RWPE2 (cell line): ENCODE measurements around the gene IFNL2.

Source experiments
- ATAC-seq: fragments of 200-7000 bp; cut with Tn5 transposase; 3 replicates; pipeline ENCODE4 v1.9.1; 2021; ENCODE audit warnings: low read depth
- DNase-seq: peaks from one replicate; pipeline ENCODE4 v3.0.0-alpha.2; 2020; ENCODE audit warnings: low spot score
- H3K27ac ChIP-seq: fragments of 450-650 bp; 2 replicates; pipeline ENCODE4 v1.5.1; 2017; ENCODE audit warnings: mild to moderate bottlenecking; ENCODE audit not compliant: poor library complexity, severe bottlenecking
- H3K27me3 ChIP-seq: fragments of 250-450 bp; sonication (Bioruptor Pico); 2 replicates; pipeline ENCODE4 v1.5.1; 2021; ENCODE audit warnings: mild to moderate bottlenecking, moderate library complexity; ENCODE audit not compliant: insufficient read depth, poor library complexity, severe bottlenecking
- H3K36me3 ChIP-seq: fragments of 250-450 bp; sonication (Bioruptor Pico); 2 replicates; pipeline ENCODE4 v1.5.1; 2020; ENCODE audit warnings: low read depth, mild to moderate bottlenecking, moderate library complexity
- H3K4me1 ChIP-seq: fragments of 250-450 bp; sonication (Bioruptor Pico); 2 replicates; pipeline ENCODE4 v1.5.1; 2021; ENCODE audit warnings: mild to moderate bottlenecking, moderate library complexity; ENCODE audit not compliant: insufficient read depth, poor library complexity, severe bottlenecking
- H3K4me3 ChIP-seq: fragments of 250-450 bp; sonication (Bioruptor Pico); 2 replicates; pipeline ENCODE4 v1.5.1; 2021; ENCODE audit warnings: mild to moderate bottlenecking, moderate library complexity; ENCODE audit not compliant: severe bottlenecking
- H3K9me3 ChIP-seq: fragments of 250-450 bp; sonication (Bioruptor Pico); 2 replicates; pipeline ENCODE4 v1.5.1; 2021; ENCODE audit warnings: mild to moderate bottlenecking, moderate library complexity; ENCODE audit not compliant: severe bottlenecking
- TF ChIP-seq, protein P1 (sequence below): fragments of 450-650 bp; IDR thresholded peaks from one replicate; pipeline ENCODE4 v1.5.1; 2017; ENCODE audit warnings: mild to moderate bottlenecking, moderate library complexity; ENCODE audit not compliant: poor library complexity, severe bottlenecking

IFNL2 gene

DNA sequence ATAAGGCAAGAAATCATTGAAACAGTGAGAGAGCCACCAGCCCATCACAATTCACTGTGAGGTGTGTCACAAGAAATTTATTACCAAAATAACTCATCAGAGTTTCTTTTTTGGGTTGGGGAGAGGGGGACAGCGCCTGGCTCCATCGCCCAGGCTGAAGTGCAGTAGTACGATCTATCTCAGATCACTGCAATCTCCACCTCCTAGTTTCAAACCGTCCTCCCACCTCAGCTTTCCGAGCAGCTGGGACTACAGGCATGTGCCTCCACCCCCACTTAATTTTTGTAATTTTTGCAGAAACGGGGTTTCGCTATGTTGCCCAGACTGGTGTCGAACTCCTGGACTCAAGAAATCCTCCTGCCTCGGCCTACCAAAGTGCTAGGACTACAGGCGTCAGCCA is 31.6 kb downstream of the IFNL2 start:
- no peak for ATAC-seq
- no peak for DNase-seq
- Histone ChIP-seq H3K4me3 (no peak overlapping the region), H3K9me3 (no peaks in the 10 kb centered on the region), H3K36me3 (no peaks in the 10 kb centered on the region), H3K27me3 (no peaks in the 10 kb centered on the region), H3K4me1 (no peaks in the 10 kb centered on the region), H3K27ac (no peak overlapping the region)
- TF ChIP-seq, protein P1, sequence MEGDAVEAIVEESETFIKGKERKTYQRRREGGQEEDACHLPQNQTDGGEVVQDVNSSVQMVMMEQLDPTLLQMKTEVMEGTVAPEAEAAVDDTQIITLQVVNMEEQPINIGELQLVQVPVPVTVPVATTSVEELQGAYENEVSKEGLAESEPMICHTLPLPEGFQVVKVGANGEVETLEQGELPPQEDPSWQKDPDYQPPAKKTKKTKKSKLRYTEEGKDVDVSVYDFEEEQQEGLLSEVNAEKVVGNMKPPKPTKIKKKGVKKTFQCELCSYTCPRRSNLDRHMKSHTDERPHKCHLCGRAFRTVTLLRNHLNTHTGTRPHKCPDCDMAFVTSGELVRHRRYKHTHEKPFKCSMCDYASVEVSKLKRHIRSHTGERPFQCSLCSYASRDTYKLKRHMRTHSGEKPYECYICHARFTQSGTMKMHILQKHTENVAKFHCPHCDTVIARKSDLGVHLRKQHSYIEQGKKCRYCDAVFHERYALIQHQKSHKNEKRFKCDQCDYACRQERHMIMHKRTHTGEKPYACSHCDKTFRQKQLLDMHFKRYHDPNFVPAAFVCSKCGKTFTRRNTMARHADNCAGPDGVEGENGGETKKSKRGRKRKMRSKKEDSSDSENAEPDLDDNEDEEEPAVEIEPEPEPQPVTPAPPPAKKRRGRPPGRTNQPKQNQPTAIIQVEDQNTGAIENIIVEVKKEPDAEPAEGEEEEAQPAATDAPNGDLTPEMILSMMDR: no peak

DNA sequence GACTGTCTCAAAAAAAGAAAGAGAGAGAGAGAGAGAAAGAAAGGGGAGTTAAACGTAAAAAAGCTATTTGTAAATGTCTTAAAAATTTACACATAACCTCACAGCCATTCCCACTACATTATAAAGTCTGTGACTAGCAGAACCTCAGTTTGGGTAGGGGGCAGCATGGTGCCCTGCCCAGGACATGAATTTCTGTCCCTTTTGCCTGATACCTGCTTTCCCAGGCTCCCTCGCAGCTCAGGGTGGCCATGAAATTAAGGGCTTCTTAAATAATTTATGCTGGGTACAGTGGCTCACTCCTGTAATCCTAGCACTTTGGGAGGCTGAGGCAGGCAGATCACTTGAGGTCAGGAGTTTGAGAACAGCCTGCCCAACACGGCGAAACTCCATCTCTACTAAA is 32.8 kb downstream of the IFNL2 start:
- Histone ChIP-seq H3K9me3 (no peaks in the 10 kb centered on the region), H3K4me3 (no peak overlapping the region), H3K4me1 (no peaks in the 10 kb centered on the region), H3K27ac (no peak overlapping the region), H3K36me3 (no peaks in the 10 kb centered on the region), H3K27me3 (no peaks in the 10 kb centered on the region)
- no peak for ATAC-seq
- TF ChIP-seq, protein P1: no peak
- no peak for DNase-seq

DNA sequence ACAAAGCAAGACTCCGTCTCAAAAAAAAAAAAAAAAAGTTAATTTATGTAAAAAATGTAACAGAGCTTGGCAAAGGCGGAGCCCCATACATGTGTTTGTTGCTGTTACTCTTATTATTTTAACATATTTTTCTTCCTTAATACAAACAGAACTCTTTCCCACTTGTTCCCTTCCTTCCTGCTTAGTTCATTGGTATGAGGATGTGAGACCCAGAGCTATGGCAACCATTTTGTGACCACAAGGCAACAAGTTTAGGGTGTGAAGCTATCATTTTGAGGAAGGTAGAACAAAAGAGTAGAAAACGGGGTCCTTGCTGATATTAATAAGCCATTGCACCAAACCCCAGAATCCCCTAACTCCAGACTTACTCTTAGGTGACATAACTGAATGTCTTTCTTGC is 33.4 kb downstream of the IFNL2 start:
- Histone ChIP-seq H3K4me3 (no peak overlapping the region), H3K9me3 (no peaks in the 10 kb centered on the region), H3K27me3 (peaks cover 4% of the 10 kb centered on the region), H3K27ac (no peak overlapping the region), H3K36me3 (no peaks in the 10 kb centered on the region), H3K4me1 (no peaks in the 10 kb centered on the region)
- DNase-seq: no peak
- TF ChIP-seq, protein P1: no peak
- no peak for ATAC-seq

DNA sequence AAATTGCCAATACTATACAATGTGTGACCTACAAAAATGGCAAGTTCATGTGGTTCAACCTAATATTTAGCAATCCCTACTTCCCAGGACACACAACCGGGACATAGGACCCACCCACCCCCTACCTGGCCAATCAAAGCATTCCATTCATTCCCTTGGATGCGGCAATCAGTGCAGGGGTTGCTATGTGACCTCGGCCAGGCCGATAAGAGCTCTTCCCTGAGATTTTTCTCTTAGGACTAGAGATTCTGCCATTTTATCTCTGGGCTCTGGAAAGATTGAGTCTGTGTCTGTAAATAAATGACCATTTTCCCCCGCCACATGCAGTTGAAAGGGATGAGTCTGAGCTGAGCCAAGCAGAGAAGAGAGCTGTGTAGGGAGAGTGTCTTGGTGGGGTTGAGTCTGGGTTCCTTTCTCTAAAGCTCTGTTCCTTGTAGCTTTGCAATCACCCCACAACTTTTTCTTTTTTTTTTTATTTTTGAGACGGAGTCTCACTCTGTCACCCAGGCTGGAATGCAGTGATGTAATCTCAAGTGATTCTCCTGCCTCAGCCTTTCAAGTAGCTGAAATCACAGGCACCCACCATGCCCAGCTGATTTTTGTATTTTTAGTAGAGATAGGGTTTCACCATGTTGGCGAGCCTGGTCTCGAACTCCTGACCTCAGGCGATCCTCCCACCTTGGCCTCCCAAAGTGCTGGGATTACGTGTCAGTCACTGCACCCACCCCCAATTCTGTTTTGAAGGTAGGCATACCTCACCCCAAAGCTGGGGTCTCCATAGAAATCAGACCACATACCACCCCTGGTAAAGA is 35.4 kb downstream of the IFNL2 start:
- H3K4me1 ChIP-seq: no peaks in the 10 kb centered on the region
- H3K36me3 ChIP-seq: no peaks in the 10 kb centered on the region
- TF ChIP-seq, protein P1: no peak
- DNase-seq (no peak), ATAC-seq (no peak)
- H3K27ac ChIP-seq: no peak overlapping the region
- no peak overlapping the region for H3K4me3 ChIP-seq
- H3K9me3 ChIP-seq: no peaks in the 10 kb centered on the region
- peaks cover 19% of the 10 kb centered on the region for H3K27me3 ChIP-seq

DNA sequence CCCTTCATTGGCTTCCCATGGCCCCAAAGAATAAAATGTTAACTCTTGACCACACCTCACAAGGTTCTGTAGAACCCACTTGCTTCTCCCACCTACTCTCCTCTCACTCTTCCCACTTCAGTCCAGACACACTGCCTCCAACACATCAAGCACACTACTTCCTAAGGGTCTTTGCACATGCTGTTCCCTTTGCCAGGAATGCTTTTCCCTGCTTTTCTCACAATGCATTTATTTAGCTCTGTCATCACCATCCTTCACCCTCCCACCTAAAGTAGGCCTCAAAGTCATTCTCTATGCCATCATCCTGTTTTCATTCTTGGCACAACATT is 36.0 kb downstream of the IFNL2 start:
- TF ChIP-seq, protein P1: no peak
- Histone ChIP-seq H3K4me3 (no peak overlapping the region), H3K4me1 (no peaks in the 10 kb centered on the region), H3K27me3 (peaks cover 19% of the 10 kb centered on the region), H3K9me3 (no peaks in the 10 kb centered on the region), H3K36me3 (no peaks in the 10 kb centered on the region), H3K27ac (no peak overlapping the region)
- DNase-seq (no peak), ATAC-seq (no peak)
